Endothelial cell of umbilical vein (primary cell): ENCODE results near the gene CADM4.

ENCODE experiments used
- EZH2 ChIP-seq: IDR thresholded peaks from 2 replicates; pipeline ENCODE4 v1.6.1; 2012; ENCODE audit warnings: borderline replicate concordance, low read depth, mild to moderate bottlenecking, moderate library complexity, low read length, inconsistent platforms; ENCODE audit not compliant: severe bottlenecking
- FOS ChIP-seq: IDR thresholded peaks from 2 replicates; pipeline ENCODE4 v1.6.1; 2011; ENCODE audit warnings: mild to moderate bottlenecking, low read length, moderate library complexity, borderline replicate concordance; ENCODE audit not compliant: insufficient read depth
- POLR2A ChIP-seq: IDR thresholded peaks from 2 replicates; pipeline ENCODE4 v1.6.1; 2012; ENCODE audit warnings: low read depth, mild to moderate bottlenecking, control low read depth, low read length
- POLR2AphosphoS5 ChIP-seq: IDR thresholded peaks from 2 replicates; pipeline ENCODE4 v1.6.1; 2012; ENCODE audit warnings: low read depth, mild to moderate bottlenecking, control low read depth, low read length, moderate library complexity; ENCODE audit not compliant: insufficient read depth
- TF ChIP-seq, protein P1 (sequence below), 2 donors: IDR thresholded peaks; 1 replicate in 1 of 2; 2 replicates in 1 of 2; pipeline ENCODE4 v1.5.1; 2011; ENCODE audit warnings: low read length in 2 of 2, mild to moderate bottlenecking in 2 of 2, moderate library complexity in 2 of 2, control low read depth in 1 of 2, inconsistent platforms in 1 of 2, low read depth in 1 of 2; ENCODE audit not compliant: insufficient read depth in 1 of 2; ENCODE audit errors: extremely low read depth in 1 of 2

DNA sequence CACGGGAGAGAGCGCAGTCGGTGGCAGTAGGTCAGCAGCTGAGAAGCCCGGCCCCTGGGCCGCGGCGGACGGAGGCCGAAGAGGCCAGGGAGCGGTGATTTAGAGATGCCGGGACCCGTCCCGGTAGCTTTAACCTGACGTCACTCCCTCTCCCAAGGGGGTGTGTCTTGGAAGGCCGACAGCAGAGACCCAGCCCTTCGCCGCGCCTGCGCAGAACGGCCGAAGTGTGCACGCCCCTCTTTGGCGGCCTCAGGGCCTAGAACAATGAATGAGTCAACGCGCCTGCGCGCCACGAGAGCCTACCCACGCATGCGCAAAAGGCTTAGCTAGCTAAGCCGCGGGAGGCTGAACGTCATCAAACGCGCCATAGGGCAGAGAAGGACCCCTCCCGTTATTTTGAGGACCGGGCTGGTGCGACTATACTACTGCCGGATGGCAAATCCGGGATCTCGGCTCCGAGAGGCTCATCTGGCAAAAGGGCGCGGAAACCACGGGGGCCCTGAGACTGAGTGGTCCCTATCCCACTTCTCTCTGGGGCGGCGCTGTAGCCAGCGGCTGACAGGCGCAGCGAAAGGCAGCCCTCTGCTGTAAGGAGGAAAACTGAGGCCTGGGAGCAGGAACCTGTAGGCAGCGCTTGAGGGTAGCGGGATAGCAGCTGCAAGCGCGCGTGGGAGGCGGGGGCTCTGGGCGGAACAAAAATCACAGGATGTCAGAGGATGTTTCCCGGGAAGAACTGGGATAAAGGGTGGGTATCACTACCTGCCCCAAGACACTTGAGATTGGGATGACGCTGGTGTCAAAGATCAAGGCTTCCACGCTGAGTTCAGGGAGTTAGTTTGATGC lies 43.4 kb downstream of the CADM4 start, which contains the start of the genes IRGQ and ZNF576:
- TF ChIP-seq POLR2A (peak; percentile 81), FOS (no peak), EZH2 (no peak), POLR2AphosphoS5 (peak; percentile 68)
- TF ChIP-seq, protein P1, sequence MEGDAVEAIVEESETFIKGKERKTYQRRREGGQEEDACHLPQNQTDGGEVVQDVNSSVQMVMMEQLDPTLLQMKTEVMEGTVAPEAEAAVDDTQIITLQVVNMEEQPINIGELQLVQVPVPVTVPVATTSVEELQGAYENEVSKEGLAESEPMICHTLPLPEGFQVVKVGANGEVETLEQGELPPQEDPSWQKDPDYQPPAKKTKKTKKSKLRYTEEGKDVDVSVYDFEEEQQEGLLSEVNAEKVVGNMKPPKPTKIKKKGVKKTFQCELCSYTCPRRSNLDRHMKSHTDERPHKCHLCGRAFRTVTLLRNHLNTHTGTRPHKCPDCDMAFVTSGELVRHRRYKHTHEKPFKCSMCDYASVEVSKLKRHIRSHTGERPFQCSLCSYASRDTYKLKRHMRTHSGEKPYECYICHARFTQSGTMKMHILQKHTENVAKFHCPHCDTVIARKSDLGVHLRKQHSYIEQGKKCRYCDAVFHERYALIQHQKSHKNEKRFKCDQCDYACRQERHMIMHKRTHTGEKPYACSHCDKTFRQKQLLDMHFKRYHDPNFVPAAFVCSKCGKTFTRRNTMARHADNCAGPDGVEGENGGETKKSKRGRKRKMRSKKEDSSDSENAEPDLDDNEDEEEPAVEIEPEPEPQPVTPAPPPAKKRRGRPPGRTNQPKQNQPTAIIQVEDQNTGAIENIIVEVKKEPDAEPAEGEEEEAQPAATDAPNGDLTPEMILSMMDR (IDR thresholded peaks at IDR 0.05; ENCODE audit: extremely low read depth in 1 of 2, insufficient read depth in 1 of 2, low read depth in 1 of 2, low read length in 2 of 2) = no peak
